GM18870 (cell line): ENCODE data around the gene SLC15A5.

Source experiments
- ATAC-seq: cut with Tn5 transposase; IDR thresholded peaks from one replicate; pipeline ENCODE4 v1.9.1; 2021; ENCODE audit warnings: moderate library complexity; ENCODE audit not compliant: unreplicated experiment

The SLC15A5 gene

DNA sequence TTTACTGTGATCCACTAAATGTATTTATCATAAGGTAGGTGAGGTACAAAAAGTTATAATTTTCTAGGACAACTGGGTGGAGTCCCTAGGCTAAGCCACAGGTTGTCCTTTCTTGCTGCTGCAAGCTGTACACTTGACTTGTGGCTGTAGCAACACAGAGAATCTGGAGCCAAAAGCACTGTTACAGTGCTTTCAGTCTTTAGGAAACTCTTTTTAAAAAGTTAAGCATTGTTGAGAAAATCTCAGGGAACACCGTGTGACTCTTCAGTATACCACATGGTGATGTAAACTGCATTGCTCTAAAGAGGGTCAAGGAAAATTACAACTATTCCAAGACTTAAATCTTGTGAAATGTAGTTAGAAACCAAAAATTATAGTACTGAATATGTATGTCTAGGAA is 11.4 kb downstream of the SLC15A5 start:
- no peak for ATAC-seq

DNA sequence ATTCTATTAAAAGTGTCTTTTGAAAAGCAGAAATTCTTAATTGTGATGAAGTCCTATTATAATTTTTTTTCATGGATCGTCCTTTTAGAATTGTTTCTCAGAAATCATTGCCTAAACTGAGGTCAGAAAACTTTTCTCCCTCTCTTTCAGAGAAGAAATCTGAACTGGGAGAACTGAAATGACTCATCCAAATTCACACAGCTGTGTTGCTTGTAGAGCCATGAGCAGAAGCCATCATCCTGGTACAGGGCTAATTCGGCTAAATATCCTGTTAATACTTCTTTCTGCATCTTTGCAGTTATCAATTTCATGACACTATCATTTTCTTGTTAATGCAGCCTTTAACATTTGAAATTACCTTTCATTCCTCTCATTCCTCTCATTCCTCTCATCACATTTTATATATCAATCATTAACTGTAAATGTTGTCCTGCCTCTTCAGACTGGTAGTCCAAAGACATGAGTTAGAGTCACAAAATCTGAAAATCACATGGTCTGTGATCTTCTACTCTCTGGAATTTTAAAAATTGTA is 15.5 kb downstream of the SLC15A5 start:
- ATAC-seq, result no peak

DNA sequence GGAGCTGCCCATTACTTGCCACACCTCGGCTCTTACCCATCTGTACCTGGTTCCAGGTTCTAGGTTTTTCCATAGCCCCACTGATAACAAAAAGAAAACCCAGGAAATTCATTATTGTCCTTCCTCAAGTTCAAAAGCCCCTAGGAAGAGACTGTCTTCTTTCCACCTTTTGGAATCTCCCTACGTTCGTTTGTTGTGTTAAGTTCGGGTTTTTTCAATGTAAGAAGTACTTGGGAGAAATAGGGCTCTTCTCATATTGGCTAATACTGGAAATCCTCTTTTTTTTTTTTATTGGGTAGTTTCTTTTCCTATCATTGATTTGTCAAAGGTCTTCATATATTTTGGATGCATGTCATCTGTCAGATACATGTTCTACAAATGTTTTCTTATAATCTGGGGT is 17.3 kb downstream of the SLC15A5 start:
- no peak for ATAC-seq

DNA sequence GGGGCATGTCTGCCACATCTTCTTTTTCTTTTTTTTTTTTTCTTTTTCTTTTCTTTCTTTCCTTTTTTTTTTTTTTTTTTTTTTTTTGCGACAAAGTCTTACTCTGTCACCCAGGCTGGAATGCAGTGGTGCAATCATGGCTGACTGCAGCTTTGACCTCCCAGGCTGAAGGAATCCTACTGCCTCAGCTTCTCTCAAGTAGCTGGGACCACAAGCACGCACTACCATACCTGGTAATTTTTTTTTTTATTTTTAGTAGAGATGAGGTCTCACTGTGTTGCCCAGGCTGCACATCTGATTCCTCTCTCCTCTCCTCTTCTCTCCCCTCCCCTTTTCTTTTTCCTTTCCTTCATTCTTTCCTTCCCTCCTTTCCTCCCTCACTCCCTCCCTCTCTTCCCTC is 18.5 kb downstream of the SLC15A5 start:
- ATAC-seq, result no peak

DNA sequence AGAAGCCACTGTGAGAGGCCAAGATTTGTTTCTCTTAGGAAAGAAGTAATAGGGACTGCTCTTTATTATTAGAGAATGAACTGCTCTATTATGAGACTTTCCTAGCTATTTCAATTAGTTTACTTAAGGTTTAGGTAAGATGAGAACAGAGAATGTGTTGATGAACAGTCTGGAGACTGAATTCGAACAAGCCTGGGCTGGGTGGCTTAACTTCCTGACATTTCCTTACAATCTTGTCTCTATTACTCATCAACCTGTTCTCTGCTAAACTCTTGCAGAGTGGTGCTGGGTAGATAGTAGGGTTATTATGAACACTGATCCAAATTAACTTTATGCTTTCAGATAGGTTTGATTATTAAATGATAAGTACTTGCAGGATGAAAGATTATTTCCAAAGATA is 31.2 kb downstream of the SLC15A5 start:
- ATAC-seq, result no peak

DNA sequence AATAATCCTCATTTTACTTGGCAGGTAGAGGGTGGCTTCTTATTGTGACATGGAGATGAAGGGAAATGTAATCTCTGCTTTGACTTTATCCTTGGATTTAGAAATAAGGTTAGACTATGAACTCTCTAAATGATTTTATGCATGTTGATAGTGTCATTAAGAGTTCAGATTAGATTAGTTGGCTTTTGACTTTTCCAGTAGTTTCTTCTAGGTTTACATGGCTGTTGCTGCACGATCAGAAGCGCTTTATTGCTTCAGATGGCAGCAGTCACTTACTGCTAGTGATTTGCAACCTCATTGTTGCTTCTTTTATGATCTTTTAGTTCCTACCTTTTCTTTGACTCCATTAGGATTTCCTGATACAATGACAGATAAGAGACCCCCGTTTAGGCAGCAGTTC is 32.3 kb downstream of the SLC15A5 start:
- no peak for ATAC-seq

DNA sequence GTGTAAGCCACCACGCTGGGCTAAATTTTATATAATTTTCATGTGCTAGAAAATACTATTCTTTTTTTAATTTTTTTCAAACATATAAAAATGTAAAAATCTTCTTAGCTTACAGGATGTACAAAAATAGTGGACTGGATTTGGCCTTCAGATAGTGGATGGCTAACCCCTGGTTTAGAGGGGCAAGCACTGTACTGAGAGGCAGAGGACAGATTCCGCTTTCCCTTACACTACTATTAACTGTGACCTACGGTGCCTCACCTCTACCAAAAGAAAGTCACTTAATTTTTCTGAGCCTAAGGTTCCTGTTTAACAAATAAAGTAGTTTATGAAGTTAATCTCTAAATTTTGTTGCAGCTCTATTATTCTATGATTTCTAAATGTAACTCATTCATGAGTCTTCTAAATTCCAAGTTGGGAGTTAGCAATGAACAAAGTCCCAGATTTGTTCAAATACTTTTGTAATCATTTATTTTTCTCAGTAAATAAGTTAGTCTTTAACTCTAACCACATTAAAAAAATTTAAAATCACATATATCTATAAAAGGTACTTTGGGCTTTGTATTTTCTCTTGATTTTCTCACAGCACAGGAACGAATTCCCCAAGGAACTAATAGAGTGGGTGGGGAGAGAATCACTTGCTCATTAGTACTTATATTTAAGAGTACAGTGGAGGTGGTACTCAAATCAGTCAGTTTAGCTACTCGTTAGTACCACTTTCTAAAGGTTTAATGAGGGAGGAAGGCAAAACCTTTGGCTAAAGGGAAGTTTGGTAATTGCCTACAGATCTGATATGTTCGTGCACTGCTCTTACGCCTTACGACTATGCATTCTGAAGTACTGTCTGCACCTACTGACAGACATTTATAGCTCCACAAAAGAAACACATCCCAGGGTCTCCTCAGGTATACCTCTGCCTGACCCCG is 33.7 kb downstream of the SLC15A5 start:
- ATAC-seq, result no peak

DNA sequence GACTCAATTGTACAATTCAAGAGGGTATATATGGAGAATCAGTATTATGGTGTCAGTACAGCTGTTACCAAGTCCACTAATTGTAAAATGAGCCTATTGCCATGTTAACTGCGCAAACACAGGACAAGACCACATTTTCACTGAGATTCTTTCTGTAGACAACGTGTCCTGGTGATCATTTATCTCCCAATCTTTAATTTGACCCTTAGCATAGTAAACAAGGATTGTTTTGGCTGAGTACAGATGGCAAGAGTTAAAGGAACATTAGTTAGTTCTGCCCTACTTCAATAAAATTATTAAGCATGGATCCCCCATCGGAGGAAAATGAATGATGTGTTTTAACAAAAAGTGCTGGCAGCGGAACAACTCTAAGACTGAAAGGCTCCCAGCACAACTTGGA is 36.1 kb downstream of the SLC15A5 start:
- no peak for ATAC-seq

DNA sequence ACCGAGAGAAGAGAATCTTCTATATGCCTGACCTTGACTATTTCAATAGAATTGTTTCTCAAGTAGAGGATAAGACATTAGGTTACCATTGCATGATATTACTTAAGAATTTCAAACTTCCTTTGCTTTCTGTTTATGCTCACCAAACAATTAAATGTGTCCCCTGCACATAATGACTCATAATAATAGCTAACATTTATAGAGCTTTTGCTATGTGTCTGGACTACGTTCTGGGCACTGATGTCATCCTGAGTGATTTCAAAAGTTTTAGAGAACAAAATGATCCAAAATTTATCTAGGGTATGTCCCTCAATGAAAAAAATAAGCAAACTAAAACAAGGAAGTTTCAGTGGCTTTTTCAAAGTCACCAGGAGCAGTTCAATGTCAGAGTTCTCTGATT is 38.8 kb downstream of the SLC15A5 start:
- no peak for ATAC-seq

DNA sequence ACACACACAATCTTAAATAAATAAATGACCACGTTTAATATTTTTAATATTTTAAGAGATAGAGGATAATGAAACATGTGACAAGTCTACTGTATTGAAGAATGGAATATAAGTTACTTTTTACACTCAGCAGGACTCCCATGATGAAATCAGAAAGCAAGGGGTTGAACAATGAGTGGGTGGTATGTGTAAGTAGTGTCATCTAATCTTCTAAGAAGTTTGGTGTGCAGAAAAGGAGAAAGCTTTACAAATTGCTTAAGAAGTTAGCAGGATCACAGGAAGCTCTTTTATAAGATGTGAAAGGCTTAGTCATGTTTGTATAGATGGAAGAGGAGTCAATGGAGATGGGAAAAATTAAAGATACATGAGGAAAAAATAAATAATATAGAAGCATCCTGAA is 47.8 kb downstream of the SLC15A5 start:
- ATAC-seq, result no peak

DNA sequence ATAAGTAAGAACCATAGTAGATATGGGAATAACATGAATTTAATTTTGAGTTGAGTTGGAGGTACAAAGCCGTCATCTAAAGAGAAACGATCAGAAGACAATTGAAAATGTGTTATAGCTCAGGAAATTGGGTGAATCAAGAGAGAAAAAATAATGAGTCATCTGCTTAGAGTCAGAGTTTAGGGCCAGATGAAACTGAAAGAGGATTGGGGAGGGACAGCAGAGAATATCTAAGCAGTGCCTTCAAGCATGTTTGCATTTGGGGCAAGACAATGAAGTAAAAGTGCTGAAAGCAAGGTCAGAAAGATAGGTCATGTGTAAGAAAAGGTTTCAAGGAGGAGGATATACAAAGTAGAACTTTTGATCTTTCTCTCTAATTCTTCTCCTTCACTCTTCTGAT is 49.4 kb downstream of the SLC15A5 start:
- peak; percentile 88 for ATAC-seq

DNA sequence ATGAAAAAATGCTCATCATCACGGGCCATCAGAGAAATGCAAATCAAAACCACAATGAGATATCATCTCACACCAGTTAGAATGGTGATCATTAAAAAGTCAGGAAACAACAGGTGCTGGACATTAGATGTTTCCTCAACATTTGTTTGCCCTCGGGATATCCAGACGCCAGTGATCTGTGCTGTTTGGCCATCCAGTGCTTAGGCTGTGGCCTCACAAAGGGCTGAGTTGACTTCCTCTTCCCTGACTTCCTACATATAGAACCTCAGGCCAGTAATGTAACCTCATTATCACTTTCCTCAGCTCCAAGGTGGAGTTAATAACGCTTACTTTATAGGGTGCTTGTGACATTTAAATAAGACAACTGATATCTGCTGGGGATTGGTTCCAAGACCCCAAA is 51.8 kb downstream of the SLC15A5 start:
- ATAC-seq, result no peak

DNA sequence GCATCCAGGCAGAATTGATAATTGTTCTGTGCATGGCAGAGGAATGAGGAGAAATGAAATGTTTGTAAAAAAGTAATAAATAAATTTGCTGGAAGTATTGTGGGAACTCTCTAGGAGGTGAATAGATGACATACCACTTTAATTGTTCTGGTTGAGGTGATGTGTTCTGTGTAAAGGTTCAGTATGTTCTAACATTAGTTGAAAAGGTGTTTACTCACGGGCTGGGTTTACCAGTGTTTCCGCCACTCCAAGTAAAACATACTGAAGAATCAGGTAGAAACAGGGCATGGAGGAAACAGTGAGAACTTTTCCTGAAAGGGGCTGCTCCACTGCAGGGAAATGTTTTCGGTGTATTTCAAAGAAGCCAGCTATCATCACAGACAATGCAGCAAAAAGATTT is 53.3 kb downstream of the SLC15A5 start:
- no peak for ATAC-seq

DNA sequence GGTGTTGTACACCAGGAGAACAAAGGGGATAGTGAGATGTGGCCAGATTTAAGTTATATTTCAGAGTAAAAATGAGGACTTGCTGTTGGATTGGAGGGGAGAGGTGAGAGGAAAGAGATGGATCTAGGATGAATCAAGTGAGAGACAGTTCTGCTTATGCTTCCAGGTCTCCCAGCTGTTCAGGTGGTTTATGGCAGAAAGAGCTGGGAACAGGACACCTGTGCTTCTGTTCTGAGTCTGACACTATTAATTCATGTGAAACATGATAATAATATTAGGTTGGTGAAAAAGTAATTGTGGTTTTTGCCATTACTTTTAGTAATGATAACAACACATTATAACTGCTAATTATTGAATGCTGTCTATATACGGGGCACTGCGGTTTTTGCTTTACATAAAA is 55.7 kb downstream of the SLC15A5 start:
- no peak for ATAC-seq

DNA sequence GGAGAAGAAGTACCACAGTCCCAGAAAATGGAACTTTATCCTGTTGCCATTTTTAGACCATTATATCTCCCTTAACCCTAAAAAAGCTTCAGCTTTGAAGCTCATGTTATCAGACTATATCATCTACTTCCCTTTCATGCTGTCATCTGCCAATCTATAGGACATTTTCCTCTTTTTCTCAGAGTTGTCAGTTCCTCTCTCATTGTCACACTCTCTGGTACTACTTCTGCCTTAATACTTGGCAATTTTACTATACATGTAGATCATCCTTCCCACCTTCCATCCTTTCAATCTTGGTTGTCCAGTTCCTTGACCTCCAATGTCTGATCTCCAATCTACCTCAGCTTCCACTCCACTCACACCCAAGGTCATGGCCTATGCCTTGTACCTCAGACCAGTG is 57.4 kb downstream of the SLC15A5 start:
- no peak for ATAC-seq

DNA sequence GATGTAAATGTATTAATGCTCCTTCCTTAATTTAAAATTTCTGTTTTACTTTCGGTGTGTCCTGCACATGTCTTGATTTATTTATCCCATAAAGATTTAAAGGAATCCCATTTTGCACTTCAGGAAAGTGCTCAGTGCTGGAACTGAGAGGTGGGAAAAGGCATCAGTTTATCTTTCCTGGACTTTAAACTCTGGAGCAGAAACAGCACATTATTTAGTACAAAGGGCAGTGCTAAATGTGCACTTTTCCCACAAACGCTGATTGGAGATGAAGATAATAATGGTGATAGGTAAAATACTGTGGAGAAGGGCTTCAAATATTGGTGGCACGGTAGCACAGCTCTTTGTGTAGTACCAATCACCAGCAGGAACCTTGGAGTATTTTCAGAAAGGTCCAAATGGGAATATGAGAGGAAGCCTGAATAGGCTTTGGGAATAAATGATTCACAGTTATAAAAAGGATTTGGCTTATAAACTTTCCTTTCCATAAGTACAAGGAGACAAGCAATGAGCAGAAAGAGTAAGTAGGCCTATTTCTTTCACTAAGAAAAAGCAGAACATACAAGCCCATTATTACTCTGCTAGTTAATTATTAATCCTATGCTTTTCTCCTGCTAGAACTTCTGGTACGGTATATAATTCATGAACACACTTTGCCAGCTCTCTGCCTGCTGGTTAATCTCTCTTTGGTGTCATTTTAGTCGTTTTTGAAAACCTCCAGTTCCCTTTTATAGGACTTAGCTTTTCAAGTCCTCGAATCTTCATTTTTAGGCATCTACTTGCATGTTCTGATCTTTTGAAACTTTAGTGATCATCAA is 58.3 kb downstream of the SLC15A5 start:
- ATAC-seq, result no peak

DNA sequence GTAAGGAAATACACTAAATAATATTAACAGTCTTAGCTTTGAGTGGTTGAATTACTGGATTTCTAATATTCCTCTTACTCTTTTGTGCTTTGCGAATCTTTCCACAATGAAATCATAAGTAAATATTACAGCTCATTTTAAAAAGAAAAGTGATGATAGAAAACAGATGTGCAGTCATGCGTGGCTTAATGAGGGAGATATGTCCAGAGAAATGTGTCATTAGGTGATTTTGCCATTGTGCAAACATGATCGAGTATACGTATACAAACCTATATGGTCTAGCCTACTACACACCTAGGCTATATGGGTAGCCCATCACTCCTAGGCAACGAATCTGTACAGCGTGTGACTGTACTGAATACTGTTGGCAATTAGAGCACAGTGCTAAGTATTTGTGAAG is 59.3 kb downstream of the SLC15A5 start:
- ATAC-seq, result no peak

DNA sequence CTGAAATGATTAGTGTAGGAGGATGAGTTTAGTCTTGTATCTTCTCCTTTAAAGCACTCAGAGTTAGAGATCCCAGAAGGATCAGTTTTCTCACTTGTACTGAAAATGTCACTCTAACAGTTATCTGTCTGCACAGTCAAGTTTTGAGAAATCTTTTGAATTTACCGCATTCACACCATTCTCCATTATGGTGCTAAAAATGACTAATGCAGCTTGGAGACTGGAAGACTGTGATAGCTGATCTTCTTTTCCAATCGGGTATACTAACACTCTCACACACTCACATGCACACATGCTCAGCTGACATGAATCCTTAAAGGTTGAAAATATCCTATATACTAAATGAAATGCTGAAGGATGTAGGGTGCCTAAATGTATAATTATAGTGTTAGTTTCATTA is 65.8 kb downstream of the SLC15A5 start:
- ATAC-seq, result no peak

DNA sequence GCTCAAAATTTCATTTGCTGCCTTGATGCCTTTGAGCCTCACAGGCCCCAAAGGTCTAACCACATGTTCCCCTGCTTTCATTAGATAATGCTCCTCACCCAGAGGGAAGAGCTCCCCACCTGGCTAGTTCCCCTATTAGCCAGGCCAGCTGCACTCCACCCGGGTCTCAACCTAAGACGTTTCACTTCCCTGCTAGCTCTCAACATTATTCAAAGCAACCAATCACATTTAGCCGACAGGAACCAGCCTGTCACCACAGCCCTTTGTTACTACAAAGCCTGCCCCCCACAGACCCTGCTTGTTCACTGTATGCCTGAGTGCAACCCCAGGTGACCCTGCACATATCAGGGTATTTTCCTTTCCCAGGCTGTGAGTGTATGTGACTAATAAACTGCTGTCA is 78.6 kb downstream of the SLC15A5 start:
- peak; percentile 96 for ATAC-seq

DNA sequence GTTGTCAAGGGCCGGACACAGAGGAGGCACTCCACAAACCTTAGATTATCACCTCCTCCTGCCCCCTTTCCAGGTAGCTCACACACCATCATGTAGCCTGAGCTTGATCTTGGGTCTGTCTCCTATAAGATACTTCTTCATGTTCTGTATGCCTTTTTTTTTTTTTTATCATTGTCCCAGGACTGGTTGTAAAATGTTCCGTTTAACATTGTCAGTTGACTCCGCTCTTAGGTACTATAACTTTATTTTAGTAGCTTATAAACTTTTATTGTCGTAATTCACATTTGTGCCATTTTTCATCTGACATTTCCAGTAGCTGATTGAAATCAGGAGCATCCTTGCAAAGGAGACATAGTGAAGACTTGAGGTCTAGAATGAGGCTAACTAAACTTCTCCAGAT is 79.9 kb downstream of the SLC15A5 start:
- ATAC-seq, result no peak

DNA sequence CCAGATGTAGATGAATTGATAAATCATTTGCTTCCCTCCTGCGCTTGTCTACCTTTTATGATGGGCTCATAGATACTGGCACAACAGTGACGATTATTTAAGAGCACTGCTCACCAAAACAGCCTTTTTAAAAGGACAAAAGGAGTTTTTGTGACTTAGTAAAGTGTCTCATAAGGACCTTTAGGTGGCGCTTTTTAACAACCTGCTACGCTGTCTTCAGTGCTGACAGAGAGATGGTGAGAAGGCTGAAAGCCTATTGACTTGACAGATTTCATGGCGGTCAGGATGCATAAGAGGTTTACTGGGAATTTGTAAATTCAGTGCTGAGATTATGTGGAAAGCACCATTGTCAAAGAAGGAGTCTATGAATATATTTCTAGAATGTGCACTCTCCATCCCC is 87.6 kb downstream of the SLC15A5 start:
- ATAC-seq, result no peak

DNA sequence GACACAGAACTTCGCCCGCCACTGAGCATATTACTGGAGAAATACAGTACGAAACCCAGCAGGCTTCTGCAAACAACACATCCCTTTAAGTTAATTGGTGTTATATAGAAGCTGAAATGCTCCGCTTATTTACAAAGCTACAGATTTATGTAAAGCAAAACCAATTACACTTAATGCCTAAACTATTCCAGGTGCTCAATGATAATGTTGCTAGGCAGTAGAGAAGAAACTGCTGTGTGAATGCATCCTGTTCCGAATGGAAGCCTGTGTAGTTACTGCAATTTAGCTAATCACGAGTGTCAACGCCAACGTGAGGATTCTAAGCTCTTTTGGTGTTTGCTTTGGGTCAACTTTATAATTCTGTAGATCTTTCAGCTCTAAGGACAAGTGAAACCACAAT is 89.8 kb downstream of the SLC15A5 start:
- no peak for ATAC-seq
